ENCODE data around the gene FN3K.

FN3K gene

DNA sequence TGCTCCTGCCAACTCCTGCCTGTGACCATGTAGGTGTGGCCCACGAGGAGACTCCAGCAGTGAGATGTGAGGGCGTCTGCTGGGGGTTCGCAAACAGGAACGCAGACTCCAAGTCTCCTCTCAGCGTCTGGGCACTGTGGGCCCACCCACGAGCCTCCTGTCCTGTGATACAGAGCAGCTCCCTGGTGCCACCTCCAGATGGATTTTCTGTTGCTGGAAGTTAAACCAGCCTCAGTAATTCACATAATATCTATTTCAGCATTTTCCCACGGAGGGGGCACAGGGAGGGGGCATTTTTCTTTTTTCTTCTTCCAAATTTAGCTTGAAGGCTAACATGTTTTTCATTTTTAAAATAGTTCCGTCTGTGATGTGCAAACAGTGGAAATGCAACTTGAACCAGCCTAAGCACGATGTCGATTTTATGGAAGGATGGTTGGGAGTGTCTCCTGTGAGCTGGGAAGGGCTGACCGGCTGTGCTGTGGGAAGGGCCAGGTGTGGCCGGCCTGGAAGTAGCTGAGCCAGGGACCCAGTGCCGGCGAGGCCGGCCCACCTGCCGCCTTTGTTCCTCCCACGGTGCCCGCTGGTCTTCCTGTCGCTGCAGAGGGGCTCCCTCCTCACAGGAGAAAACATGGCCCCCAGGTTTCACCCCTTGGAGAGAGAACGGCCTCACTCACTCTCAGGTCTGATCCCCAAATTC is 33.0 kb upstream of the FN3K start:
- Histone ChIP-seq H3K27ac (peak overlapping the region in 13 of 21 experiments; percentile 6 to 69 (median 37)), H3K4me3 (no peak overlapping the region)

DNA sequence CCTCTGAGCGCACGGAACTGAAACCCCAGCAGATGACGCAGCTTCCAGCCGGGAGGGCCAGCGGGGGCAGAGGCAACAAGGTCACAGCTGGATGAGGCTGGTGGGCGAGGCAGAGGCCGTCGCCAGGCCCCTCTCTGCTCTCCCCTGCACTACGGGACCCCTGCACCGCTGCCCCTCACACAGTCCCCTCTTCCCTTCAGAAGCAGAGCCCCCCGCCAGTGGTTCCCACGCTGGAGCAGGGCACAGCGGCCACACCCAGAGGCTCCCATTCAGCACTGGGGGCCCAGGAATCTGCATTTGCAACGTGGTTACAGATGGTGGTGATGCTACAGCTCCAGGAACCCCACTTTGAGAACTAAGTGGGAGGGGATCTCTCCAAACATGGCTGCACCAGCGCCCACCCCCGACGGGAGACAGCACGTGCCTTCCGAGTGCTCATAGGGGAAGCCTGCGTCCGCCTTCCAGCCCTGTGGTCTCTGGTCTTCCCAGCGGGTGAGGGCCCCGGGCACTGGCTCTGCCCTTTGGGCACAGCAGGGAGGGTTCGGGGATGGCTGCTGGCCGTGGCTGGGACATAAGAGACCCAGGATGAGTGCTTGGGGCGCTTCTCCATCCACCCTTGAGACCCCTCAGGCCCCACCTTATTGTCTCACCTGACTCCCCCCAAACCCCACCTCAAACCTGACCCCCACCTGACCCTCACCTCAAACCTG is 32.2 kb upstream of the FN3K start:
- Histone ChIP-seq H3K27ac (peak overlapping the region in 1 of 21 experiments; percentile 57), H3K4me3 (no peak overlapping the region)

DNA sequence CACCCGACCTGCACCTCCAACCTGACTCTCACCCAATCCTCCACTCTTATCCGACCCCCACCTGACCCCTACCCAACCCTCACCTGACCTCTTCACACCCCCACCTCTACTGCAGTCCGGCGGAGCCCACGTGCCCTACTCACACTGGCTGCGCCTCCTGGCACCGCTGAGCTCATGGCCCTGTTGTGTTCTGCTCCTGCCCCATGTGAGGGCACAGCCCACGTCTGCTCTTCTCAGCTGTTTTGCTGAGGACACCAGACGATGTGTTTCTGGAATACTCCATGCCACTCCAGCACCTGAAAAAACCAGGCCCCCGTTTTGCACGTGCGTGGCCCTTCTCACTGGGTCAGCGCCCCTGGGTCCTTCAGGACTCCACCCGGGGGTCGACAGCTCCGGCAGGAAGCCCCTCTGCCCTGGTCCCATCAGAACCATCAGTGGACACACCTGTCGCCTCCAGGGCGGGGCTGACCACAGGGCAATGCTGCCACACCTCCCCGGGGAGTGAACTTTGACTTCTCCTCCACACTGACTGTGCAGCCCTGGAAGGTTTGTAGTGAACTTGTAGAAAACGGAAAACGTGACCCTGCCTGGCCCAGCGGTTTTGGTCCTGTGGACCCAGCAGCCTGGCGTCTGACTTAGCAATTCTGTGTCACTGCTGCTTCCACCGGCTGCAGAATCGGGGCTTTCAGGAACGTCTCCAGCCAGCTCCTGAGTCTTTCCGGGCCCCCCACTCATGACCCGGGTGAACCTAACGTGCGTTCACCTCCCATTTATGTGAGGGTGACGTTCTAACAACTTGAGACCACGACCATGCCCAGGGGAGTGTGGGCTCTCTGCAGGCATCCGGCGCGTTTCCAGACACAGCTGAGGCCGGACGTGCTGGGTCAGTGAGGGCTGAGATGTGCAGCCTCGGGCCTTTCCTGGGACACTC is 31.2 kb upstream of the FN3K start:
- Histone ChIP-seq H3K4me3 (no peak overlapping the region), H3K27ac (no peak overlapping the region)

DNA sequence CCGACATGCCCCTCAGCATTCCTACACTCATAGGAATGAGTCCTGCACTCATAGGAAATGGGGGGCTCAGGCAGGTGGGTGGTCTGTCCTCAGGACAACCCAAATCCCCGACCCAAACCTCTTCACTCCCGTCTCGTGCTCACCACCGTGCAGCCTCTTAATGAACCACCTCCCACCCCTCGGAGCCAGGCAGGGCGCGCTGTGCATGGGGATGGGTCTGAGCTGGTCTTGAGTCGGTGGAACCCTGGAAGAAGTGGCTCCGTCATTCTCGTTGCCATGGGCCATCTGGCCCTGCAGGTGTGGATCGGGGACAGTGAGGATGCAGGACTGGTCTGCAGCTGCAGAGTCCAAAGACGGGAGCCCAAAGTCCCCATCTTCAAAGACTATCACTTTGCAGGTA is 30.5 kb upstream of the FN3K start:
- no peak overlapping the region for H3K27ac ChIP-seq

DNA sequence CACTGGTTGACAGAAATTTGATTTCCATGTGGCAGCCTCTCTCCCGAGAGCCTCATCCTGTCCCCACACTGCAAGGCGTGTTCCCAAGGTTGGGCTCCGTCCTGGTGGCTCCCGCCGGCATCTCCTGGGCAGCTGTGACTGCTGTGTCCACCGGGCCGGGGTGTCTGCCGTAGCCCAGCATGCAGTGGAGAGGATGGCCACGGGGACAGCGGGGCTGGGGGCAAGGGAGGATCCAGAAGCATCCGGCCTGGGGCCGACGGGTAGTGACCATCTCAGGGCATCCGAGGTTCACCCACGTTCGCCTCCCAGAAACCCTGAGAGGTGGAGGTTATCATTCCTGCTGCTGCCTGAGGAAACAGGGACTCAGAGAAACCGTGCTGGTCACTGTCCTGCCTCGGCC is 29.7 kb upstream of the FN3K start:
- Histone ChIP-seq H3K4me3 (no peak overlapping the region), H3K27ac (no peak overlapping the region)

More for the DNA sequence above, 30.5 kb upstream of the FN3K start:
- no peak overlapping the region for H3K4me3 ChIP-seq

DNA sequence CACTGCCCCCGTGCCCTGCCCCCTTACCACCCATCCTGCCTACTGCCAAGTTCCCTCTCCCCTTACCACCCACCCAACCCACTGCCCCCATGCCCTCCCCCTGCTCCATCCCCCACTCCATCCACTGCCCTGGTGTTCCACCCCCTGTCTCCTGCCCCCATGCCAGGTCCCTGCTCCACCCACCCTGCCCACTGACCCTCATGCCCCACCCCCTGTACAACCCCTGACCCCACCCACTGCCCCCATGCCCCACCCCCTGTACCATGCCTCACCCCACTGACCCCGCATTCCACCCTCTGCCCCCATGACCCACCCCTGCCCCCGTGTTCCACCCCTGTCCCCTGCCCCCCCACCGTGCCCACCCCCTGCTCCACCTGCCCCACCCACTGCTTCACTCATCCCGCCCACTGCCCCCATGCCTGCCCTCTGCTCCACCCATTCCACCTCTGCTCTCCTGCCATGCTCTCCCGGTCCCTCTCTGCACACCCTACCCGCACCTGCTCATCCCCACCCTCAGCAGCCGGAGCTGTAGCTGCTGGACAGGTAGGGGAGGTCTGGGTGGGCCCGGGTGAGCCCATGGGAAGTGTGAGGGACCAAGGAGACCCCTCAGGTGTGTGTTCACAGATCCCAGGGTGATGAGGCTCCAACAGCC is 26.3 kb upstream of the FN3K start:
- Histone ChIP-seq H3K4me3 (no peak overlapping the region), H3K27ac (no peak overlapping the region)

DNA sequence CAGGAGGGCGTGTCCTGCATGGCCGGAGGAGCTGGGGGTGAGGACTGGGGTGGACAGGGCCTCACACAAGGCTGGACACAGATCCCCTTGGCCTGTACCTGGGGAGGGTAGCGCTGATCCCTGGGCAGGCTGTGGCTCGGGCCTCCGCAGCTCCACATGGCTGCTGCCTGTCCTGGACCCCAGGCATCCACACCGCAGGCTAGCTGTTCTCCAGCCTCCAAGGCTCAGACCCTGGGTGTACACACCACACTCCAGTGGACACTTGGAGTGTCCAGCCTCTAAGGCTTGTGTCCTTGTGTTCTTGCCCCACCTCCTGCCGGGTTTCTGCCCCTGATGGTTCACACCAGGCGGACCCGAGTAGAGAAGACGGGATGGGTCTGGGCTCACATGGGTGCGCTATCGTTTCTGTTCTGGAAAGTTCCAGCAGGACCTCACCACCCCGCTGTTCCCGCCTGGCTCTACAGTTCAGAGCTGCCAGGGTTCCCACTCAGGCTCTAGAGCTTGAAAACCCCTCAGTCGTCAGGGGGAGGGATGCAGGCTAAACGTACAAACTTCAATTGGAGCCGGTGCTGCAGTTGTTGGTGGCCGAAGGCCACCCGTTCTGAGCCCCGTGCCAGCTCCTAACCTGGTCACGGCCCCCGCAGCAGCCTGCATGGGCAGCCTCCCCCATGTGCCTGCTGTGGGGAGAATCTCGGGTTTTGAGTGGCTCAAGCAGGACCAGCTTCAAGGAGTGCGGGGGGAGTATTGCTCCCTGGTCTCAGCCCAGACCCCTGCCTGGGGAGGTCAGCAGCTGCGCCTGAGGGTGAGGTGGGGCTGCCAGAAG is 25.5 kb upstream of the FN3K start:
- no peak overlapping the region for H3K27ac ChIP-seq
- H3K4me3 ChIP-seq = no peak overlapping the region

DNA sequence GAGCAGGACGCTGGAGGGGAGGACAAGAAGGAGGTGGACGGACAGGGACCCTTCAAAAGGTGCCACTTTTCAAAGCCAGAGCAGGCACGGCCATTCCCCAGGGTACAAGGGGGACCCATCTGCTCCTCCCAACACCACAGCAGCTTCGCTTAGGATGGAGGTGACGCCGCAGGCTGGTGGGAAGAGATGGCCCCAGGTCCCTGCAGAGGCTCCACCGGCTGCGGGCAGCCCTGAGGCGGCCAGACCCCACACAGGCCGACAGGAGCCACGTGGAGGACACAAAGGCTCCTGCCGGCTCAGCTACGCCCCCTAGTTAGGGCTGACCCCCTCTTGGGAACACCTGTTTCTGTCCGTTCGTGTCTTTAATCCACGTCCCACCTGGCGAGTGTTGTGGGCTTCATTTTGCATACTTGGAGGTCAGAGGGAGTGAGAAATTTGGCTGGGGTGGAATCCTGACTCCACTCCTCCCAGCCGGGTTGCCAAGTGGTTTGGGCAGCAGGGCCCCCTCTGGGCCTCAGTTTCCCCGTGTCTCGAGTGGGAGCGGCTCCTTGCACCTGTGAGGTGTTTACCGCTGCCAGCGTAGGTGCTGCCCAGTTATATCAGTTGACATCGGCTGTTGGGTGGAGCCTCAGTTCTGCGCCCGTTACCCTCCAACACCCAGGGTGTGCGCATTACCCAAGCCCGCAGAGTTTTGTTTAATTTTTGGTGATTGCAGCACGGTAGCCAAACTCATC is 24.7 kb upstream of the FN3K start:
- Histone ChIP-seq H3K27ac (no peak overlapping the region), H3K4me3 (no peak overlapping the region)

DNA sequence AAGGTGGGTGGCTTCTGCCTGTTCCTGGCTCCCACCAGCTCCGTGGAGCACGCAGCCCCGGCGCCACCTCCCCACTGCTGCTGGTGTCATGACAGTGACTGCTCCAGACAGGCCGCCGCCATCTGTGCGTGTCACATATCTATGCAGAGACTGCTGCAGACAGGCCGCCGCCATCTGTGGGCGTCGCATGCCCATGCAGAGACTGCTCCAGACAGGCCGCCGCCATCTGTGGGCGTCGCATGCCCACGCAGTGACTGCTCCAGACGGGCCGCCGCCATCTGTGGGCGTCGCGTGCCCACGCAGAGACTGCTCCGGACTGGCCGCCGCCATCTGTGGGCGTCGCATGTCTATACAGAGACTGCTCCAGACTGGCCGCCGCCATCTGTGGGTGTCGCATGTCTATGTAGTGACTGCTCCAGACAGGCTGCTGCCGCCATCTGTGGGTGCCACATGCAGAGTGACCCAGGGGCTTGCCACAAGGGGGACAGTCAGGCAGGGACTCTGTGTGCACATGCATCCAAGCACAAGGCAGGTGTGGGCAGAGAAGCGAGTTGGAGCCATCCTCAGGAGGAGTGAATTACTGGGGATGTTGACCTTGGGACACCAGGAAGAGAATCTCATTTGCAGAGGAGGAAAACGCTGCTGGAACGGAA is 22.2 kb upstream of the FN3K start:
- no peak overlapping the region for H3K4me3 ChIP-seq
- no peak overlapping the region for H3K27ac ChIP-seq

DNA sequence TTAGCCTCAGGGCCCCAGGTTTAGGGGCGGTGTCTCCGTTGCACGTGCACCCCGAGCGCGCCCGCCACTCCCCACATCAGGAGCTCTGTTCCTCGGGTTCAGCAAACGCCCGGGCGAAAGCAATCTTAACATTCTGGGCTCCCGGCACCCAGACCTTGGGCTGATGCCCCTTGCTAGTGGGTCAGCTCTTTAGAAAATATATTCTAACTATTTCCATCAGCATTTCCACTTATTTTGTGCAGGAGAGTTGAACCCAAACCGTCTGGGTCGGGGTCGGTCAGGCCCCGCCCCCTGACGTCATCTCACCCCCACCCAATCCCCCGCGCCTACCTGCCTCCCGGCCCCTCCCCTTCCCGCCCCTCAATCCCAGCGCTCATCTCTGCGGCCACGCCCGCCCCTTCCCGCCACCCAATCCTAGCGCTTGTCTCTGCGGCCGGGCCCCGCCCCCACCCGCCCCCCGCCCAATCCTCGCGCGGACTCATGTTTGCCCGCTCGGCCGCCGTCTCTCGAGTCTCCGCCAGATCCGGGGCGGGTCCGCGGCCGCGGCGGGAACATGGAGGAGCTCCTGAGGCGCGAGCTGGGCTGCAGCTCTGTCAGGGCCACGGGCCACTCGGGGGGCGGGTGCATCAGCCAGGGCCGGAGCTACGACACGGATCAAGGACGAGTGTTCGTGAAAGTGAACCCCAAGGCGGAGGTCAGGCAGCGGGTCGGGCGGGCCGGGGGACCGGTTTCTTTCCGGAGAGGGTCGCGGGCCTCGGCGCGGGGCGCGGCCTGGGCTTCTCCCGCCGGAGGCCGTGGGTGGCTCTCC is 19.0 kb upstream of the FN3K start, which contains the start of gene FN3KRP:
Gene FN3KRP (plus strand): TSS at position 504 of the 808 bp plus-strand sequence. CDS start 50 bp downstream, at position 554.
- peak within 1 kb of the TSS in 20 of 21 experiments; percentile 41 to 84 (median 76) for H3K27ac ChIP-seq
- peak within 1 kb of the TSS; percentile 51 to 96 (median 85) for H3K4me3 ChIP-seq

DNA sequence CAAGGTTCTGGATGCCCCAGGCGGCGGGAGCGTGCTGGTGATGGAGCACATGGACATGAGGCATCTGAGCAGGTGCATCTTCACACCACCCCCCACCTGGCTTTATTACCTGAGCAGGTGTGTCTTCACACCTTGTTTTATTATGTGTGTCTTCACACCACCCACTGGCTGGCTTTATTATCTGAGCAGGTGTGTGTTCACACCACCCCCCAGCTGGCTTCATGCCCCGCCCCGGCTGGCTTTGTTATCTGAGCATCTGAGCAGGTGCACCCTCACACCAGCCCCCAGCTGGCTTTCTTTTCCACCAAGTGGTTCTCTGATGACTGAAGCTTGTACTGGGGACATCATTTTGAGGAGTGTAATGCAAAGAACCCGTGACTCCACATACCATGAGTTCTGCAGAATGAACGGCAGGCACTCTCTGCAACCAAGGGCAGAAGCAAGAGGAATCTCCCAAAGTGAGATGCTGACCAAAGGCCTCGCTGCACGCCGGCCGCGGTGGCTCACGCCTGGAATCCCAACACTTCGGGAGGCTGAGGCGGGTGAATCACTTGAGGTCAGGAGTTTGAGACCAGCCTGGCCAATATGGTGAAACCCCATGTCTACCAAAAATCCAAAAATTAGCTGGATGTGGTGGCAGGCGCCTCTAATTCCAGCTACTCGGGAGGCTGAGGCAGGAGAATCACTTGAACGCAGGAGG is 16.3 kb upstream of the FN3K start:
- H3K4me3 ChIP-seq = no peak overlapping the region
- H3K27ac ChIP-seq = no peak overlapping the region

DNA sequence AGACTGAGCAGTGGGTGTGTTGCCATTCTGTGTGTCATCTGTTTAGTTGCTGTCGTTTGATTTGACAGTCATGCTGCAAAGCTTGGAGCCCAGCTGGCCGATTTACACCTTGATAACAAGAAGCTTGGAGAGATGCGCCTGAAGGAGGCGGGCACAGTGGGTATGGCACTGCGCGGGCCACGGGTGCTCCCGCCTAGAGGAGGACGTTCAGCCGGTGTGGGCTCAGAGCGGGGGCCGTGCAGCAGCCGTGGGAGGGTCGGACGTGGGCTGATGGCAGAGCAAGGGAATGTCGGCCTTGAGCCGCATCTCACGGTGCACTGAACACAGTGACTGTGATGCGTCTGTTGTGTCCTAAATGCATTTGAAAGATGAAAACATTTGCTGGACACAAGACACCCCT is 15.2 kb upstream of the FN3K start:
- Histone ChIP-seq H3K4me3 (no peak overlapping the region), H3K27ac (no peak overlapping the region)

DNA sequence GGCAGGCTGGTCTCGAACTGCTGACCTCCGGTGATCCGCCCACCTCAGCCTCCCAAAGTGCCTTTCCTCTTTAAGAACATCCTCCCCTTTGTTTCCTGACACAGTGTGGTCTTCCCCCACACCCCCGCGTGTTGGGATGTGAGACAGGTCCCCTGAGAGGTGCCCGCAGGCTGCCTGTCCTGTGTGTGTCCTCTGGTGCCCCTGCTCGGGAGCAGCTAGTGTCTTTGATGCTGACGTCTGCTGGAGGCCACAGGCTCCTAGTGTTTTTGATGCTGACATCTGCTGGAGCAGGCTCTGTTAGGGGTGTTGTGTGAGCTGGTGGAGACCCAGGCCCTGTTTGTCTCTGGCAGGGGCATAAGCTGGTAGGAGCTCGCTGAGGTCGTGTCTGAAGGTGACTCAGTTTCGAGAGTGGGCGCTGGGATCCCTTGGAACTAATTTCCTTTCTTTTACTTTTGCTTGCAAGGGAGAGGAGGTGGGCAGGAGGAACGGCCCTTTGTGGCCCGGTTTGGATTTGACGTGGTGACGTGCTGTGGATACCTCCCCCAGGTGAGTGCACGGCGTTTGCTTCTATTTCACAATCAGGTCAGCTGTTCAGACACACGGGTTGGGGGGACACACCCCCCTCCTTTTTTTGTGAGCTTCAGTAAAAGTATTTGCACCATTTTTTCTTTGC is 12.9 kb upstream of the FN3K start:
- H3K27ac ChIP-seq = no peak overlapping the region
- no peak overlapping the region for H3K4me3 ChIP-seq

DNA sequence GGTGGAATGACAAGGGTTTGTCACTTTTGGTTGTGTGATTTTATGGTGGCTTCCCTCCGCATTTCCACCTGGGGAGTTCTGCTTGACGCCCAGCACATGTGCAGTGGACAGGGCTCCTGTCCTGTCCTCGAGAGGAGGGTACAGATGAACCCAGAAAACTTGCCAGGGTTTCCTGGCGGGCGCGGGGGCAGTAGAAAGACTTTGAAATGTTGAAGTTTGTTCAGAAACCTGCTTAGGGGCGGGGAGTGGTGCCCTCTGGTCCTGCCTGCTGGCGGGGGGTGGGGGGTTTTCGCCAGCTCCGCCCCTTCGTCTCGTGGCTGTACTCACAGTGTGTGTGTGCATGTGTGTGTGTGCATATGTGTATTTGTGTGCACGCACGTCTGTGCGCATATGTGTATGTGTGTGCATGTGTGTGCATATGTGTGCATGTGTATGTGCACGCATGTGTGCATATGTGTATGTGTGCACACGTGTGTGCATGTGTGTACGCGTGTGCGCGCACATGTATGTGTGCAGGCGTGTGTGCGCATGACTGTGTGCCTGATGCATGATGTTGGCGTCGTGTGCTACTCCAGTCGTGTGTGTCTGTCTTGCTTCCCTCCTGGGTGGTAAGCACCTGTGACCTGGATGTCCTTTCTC is 12.1 kb upstream of the FN3K start:
- Histone ChIP-seq H3K27ac (no peak overlapping the region), H3K4me3 (no peak overlapping the region)

DNA sequence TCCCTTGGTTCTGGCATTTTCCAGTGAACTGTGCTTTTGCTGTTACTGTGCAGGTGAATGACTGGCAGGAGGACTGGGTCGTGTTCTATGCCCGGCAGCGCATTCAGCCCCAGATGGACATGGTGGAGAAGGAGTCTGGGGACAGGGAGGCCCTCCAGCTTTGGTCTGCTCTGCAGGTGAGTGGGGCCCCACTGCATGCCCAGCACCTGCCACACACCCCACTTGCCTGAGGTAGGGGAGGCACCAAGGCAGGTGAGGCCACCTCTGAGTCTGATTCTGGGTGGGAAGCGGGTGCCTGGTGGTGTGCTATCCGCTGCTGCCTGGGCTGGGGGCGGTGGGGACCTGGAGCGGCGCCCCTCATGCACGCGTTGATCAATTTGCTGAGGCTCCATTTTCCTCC is 9.0 kb upstream of the FN3K start:
- H3K4me3 ChIP-seq = no peak overlapping the region
- no peak overlapping the region for H3K27ac ChIP-seq

Data from skin epidermis (tissue), 12 donors.